ENCODE data around the gene AMELX.

AMELX gene

GRCh38 chrX:11349661-11350337 is 56.6 kb downstream of the AMELX start:
- Histone ChIP-seq H3K27me3 (ENCODE audit: insufficient read depth, poor library complexity, severe bottlenecking) (no peaks in the 10 kb centered on the region), H3K27ac (ENCODE audit: poor library complexity, severe bottlenecking) (no peak overlapping the region), H3K9me3 (ENCODE audit: severe bottlenecking) (no peaks in the 10 kb centered on the region), H3K4me1 (ENCODE audit: insufficient read depth, poor library complexity, severe bottlenecking) (no peaks in the 10 kb centered on the region), H3K36me3 (ENCODE audit: low read depth) (no peaks in the 10 kb centered on the region), H3K4me3 (ENCODE audit: severe bottlenecking) (no peak overlapping the region)
- ATAC-seq (ENCODE audit: low read depth): no peak
- TF ChIP-seq CTCF (IDR thresholded peaks at IDR 0.05; ENCODE audit: poor library complexity, severe bottlenecking): no peak
- no peak for DNase-seq (ENCODE audit: low spot score)

Measured in RWPE2 (cell line).